Left lung (tissue), 10 donors: ENCODE measurements around the gene QSER1. TPM values are rescaled to one million over a fixed set of nuclear protein-coding genes. Genes with fewer than 3 reads are reported as not detected.

Source experiments
- ATAC-seq: fragments of 200-7000 bp; cut with Tn5 transposase; one replicate; pipeline ENCODE4 v1.9.1; 2020; ENCODE audit warnings: moderate library complexity
- DNase-seq, 4 donors: peaks; one replicate each; pipeline ENCODE4 v3.0.0-alpha.2; 2013 to 2020
- H3K27ac ChIP-seq, 2 donors: fragments of 200-600 bp; sonication (generic) in 1 of 2; one replicate each; pipeline versions ENCODE4 v1.5.0 to v1.8.0; 2020 to 2021
- H3K27me3 ChIP-seq, 2 donors: fragments of 200-600 bp; sonication (generic) in 1 of 2; one replicate each; pipeline versions ENCODE4 v1.5.0 to v1.8.0; 2020 to 2021
- H3K36me3 ChIP-seq, 2 donors: fragments of 200-600 bp; sonication (generic) in 1 of 2; one replicate each; pipeline versions ENCODE4 v1.5.0 to v1.8.0; 2020 to 2021
- H3K4me1 ChIP-seq, 2 donors: fragments of 200-600 bp; one replicate each; pipeline ENCODE4 v1.8.0; 2021
- H3K4me3 ChIP-seq, 2 donors: fragments of 200-600 bp; sonication (generic) in 1 of 2; one replicate each; pipeline versions ENCODE4 v1.5.0 to v1.8.0; 2020 to 2021; ENCODE audit warnings: mild to moderate bottlenecking in 1 of 2
- H3K9me3 ChIP-seq, 2 donors: fragments of 200-600 bp; sonication (generic) in 1 of 2; one replicate each; pipeline versions ENCODE4 v1.5.0 to v1.8.0; 2020 to 2021
- CTCF ChIP-seq, 2 donors: fragments of 200-600 bp; sonication (generic) in 1 of 2; IDR thresholded peaks; one replicate each; pipeline versions ENCODE4 v1.5.0 to v1.8.0; 2021; ENCODE audit warnings: antibody characterized with exemption in 2 of 2
- intact Hi-C, 2 donors: fragments of 100-400 bp; cut with DNase I; formaldehyde crosslinking; loops; one replicate each; pipeline versions ENCODE4 v1.11.2 to v1.14.2; 2022
- polyA plus RNA-seq, 6 donors: library from polyadenylated mRNA; unstranded; fragments of 120-200 nt; gene quantifications; one replicate each; pipeline ENCODE4 v1.2.1, GENCODE V29; 2013; ENCODE audit not compliant: insufficient read length in 6 of 6
- total RNA-seq, 2 donors: library from RNA; stranded (reverse); fragmentation: NEBNext Ultra II Directional; extraction: Animal tissue kit (Norgen Biotek cat#: 25700); gene quantifications; one replicate each; pipeline ENCODE4 v1.2.1, GENCODE V29; 2021
- donor health status: DM: no; HTN: yes; CAD: no.
- donor health status: DM: no; HTN: no; CAD: no.

The QSER1 gene
- total and polyA plus RNA-seq, 8 donors: 23.4 to 47.4 (median 41.0) TPM

- no peak for TF ChIP-seq CTCF (IDR thresholded peaks at IDR 0.05)
- peaks cover 0 to 4% of the 10 kb centered on the region in 2 donors for H3K9me3 ChIP-seq
- no peak overlapping the region for H3K27ac ChIP-seq
Measured at GRCh38 chr11:32888805-32889204, 3.8 kb upstream of the QSER1 start.

GRCh38 chr11:32890843-32891656, 1.6 kb upstream of the QSER1 start:
- ATAC-seq: no peak
- no peak for DNase-seq

More at GRCh38 chr11:32888805-32889204, 3.8 kb upstream of the QSER1 start:
- peaks cover 0 to 10% of the 10 kb centered on the region in 2 donors for H3K4me1 ChIP-seq
- no peak for DNase-seq
- no peaks in the 10 kb centered on the region for H3K36me3 ChIP-seq
- no peaks in the 10 kb centered on the region for H3K27me3 ChIP-seq
- no peak overlapping the region for H3K4me3 ChIP-seq
- no peak for ATAC-seq
- intact Hi-C loops: no loop called here

GRCh38 chr11:32891657-32892354, 805 bp upstream of the QSER1 start:
- peaks cover 0 to 4% of the 10 kb centered on the region in 2 donors for H3K9me3 ChIP-seq
- peak; percentile 2 for ATAC-seq
- H3K4me3 ChIP-seq: peak overlapping the region; percentile 75 to 88
- TF ChIP-seq CTCF (IDR thresholded peaks at IDR 0.05): no peak
- H3K36me3 ChIP-seq: no peaks in the 10 kb centered on the region
- no peaks in the 10 kb centered on the region for H3K27me3 ChIP-seq
- peaks cover 8 to 23% of the 10 kb centered on the region in 2 donors for H3K4me1 ChIP-seq
- intact Hi-C loops: no loop called here
- no peak for DNase-seq
- peak overlapping the region; percentile 94 to 95 for H3K27ac ChIP-seq

More at GRCh38 chr11:32890843-32891656, 1.6 kb upstream of the QSER1 start:
- peaks cover 0 to 4% of the 10 kb centered on the region in 2 donors for H3K9me3 ChIP-seq
- no peaks in the 10 kb centered on the region for H3K27me3 ChIP-seq
- TF ChIP-seq CTCF (IDR thresholded peaks at IDR 0.05): no peak
- H3K36me3 ChIP-seq: no peaks in the 10 kb centered on the region
- H3K4me1 ChIP-seq: peaks cover 8 to 23% of the 10 kb centered on the region in 2 donors
- H3K27ac ChIP-seq: no peak overlapping the region
- intact Hi-C loops: no loop called here
- peak overlapping the region in 1 of 2 donors; percentile 88 for H3K4me3 ChIP-seq

- no peaks in the 10 kb centered on the region for H3K27me3 ChIP-seq
- intact Hi-C loops: no loop called here
- peak overlapping the region; percentile 94 to 95 for H3K27ac ChIP-seq
- peaks cover 0 to under 1% of the 10 kb centered on the region in 2 donors for H3K9me3 ChIP-seq
- no peak for ATAC-seq
- no peaks in the 10 kb centered on the region for H3K36me3 ChIP-seq
- peak overlapping the region; percentile 88 to 96 for H3K4me3 ChIP-seq
- no peak for TF ChIP-seq CTCF (IDR thresholded peaks at IDR 0.05)
- peak in 1 of 4 donors; percentile 88 for DNase-seq
- peaks cover 8 to 23% of the 10 kb centered on the region in 2 donors for H3K4me1 ChIP-seq
Measured at GRCh38 chr11:32893093-32893342, 407 bp downstream of the QSER1 start.
